ENCODE measurements around the gene COL18A1. TPM values are rescaled to one million over a fixed set of nuclear protein-coding genes. Genes with fewer than 3 reads are reported as not detected.

The COL18A1 gene
- total RNA-seq, 1 donor from 2014 or later, result 515 TPM

- H3K4me1 Mint-ChIP-seq (ENCODE audit: unreplicated experiment), result no peaks in the 10 kb centered on the region
- no peak overlapping the region for H3K4me3 Mint-ChIP-seq (ENCODE audit: unreplicated experiment)
- peaks cover 28% of the 10 kb centered on the region for H3K9me3 Mint-ChIP-seq (ENCODE audit: unreplicated experiment)
- DNase-seq (ENCODE audit: extremely low spot score, unreplicated experiment), result no peak
- no peak overlapping the region for H3K27ac Mint-ChIP-seq (ENCODE audit: unreplicated experiment)
- H3K36me3 Mint-ChIP-seq (ENCODE audit: unreplicated experiment), result peaks cover 33% of the 10 kb centered on the region
- no peaks in the 10 kb centered on the region for H3K27me3 Mint-ChIP-seq (ENCODE audit: unreplicated experiment)
- no peak for TF ChIP-seq CTCF (IDR thresholded peaks at IDR 0.05)
These were observed 111.2 kb downstream of the COL18A1 start for GRCh38 chr21:45516071-45516670.

GRCh38 chr21:45516671-45517151 is 111.7 kb downstream of the COL18A1 start:
- Mint-ChIP-seq H3K36me3 (ENCODE audit: unreplicated experiment) (peaks cover 34% of the 10 kb centered on the region), H3K27ac (ENCODE audit: unreplicated experiment) (no peak overlapping the region), H3K4me3 (ENCODE audit: unreplicated experiment) (no peak overlapping the region), H3K4me1 (ENCODE audit: unreplicated experiment) (no peaks in the 10 kb centered on the region), H3K27me3 (ENCODE audit: unreplicated experiment) (no peaks in the 10 kb centered on the region), H3K9me3 (ENCODE audit: unreplicated experiment) (peaks cover 33% of the 10 kb centered on the region)
- no peak for TF ChIP-seq CTCF (IDR thresholded peaks at IDR 0.05)
- no peak for DNase-seq (ENCODE audit: extremely low spot score, unreplicated experiment)

- Mint-ChIP-seq H3K27me3 (ENCODE audit: unreplicated experiment) (no peaks in the 10 kb centered on the region), H3K4me3 (ENCODE audit: unreplicated experiment) (no peak overlapping the region), H3K27ac (ENCODE audit: unreplicated experiment) (no peak overlapping the region), H3K9me3 (ENCODE audit: unreplicated experiment) (peaks cover 41% of the 10 kb centered on the region), H3K4me1 (ENCODE audit: unreplicated experiment) (no peaks in the 10 kb centered on the region), H3K36me3 (ENCODE audit: unreplicated experiment) (peaks cover 34% of the 10 kb centered on the region)
- DNase-seq (ENCODE audit: extremely low spot score, unreplicated experiment), result no peak
- TF ChIP-seq CTCF (IDR thresholded peaks at IDR 0.05), result no peak
These were observed 112.5 kb downstream of the COL18A1 start for GRCh38 chr21:45517249-45518065.

- Mint-ChIP-seq H3K4me3 (ENCODE audit: unreplicated experiment) (no peak overlapping the region), H3K27me3 (ENCODE audit: unreplicated experiment) (no peaks in the 10 kb centered on the region), H3K4me1 (ENCODE audit: unreplicated experiment) (no peaks in the 10 kb centered on the region), H3K9me3 (ENCODE audit: unreplicated experiment) (peaks cover 42% of the 10 kb centered on the region), H3K27ac (ENCODE audit: unreplicated experiment) (no peak overlapping the region), H3K36me3 (ENCODE audit: unreplicated experiment) (peaks cover 34% of the 10 kb centered on the region)
- no peak for DNase-seq (ENCODE audit: extremely low spot score, unreplicated experiment)
- no peak for TF ChIP-seq CTCF (IDR thresholded peaks at IDR 0.05)
These were observed 113.8 kb downstream of the COL18A1 start for GRCh38 chr21:45518742-45519141.

GRCh38 chr21:45519182-45519581 is 114.2 kb downstream of the COL18A1 start:
- Mint-ChIP-seq H3K36me3 (ENCODE audit: unreplicated experiment) (peaks cover 34% of the 10 kb centered on the region), H3K4me3 (ENCODE audit: unreplicated experiment) (no peak overlapping the region), H3K27me3 (ENCODE audit: unreplicated experiment) (no peaks in the 10 kb centered on the region), H3K27ac (ENCODE audit: unreplicated experiment) (no peak overlapping the region), H3K4me1 (ENCODE audit: unreplicated experiment) (no peaks in the 10 kb centered on the region), H3K9me3 (ENCODE audit: unreplicated experiment) (peaks cover 42% of the 10 kb centered on the region)
- no peak for DNase-seq (ENCODE audit: extremely low spot score, unreplicated experiment)
- no peak for TF ChIP-seq CTCF (IDR thresholded peaks at IDR 0.05)

All from osteocyte (in vitro differentiated cells).